ENCODE measurements around the gene MRFAP1L1. TPM values are rescaled to one million over a fixed set of nuclear protein-coding genes. Genes with fewer than 3 reads are reported as not detected.

MRFAP1L1 gene
- total and polyA plus RNA-seq, 9 of the 15 experiments (the other 6 are each of a cell fraction or from before 2014, with no cell fraction given): 37.6 to 111 (median 83.8) TPM

DNA sequence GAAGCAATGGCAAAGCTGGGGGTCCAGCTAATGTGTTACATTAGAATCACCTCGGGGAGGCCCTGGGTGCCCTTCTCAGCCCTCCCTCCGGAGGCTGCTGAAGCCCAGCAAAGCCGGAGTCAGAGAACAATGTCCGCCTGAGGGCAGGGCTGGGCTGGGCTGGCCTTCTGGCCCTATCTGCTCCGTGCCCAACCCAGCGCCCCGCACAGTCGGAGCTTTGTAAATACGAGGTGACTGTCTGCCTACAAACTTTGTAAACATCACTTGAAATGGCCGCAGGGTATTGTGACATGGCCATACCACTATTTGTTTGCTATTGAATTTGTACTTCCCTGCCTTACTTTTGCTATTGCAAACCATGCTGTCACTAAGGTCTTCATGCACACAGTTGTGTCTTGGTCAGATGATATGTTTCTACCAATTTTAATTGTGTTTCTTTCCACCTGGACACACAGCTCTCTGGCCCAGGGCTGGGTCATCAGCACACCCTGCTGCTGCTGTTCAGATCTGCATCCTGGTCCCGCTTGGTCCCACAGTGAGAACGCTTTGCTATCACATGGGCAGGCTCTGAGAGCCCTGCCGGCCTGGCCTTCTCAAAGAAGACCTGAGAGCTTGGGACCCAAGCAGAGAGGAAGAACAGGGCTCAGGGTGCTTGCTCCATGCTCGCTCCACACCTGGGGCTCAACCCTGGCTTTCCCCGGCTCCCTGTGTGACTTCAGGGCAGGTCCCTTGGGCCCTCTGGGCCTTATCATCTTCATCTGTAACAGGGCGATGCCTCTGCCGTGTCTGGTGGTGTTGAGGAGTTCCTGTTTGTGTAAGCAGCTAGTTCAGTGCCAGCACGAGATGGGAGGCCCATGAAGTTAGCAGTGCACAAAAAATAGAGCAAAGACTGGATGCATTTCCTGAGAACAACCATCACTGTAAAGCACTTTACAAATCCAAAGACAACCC, 13.7 kb downstream of the MRFAP1L1 start (continued):
- peak in 1 of 2 experiments; percentile 10; a peak in 1 of 4 replicates for TF ChIP-seq RCOR1 (IDR thresholded peaks at IDR 0.05; ENCODE audit: borderline replicate concordance in 1 of 2, low read depth in 2 of 2, low read length in 2 of 2)
- TF ChIP-seq, protein P1, sequence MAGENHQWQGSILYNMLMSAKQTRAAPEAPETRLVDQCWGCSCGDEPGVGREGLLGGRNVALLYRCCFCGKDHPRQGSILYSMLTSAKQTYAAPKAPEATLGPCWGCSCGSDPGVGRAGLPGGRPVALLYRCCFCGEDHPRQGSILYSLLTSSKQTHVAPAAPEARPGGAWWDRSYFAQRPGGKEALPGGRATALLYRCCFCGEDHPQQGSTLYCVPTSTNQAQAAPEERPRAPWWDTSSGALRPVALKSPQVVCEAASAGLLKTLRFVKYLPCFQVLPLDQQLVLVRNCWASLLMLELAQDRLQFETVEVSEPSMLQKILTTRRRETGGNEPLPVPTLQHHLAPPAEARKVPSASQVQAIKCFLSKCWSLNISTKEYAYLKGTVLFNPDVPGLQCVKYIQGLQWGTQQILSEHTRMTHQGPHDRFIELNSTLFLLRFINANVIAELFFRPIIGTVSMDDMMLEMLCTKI (IDR thresholded peaks at IDR 0.05; ENCODE audit: partially characterized antibody): no peak
- TF ChIP-seq, protein P2, sequence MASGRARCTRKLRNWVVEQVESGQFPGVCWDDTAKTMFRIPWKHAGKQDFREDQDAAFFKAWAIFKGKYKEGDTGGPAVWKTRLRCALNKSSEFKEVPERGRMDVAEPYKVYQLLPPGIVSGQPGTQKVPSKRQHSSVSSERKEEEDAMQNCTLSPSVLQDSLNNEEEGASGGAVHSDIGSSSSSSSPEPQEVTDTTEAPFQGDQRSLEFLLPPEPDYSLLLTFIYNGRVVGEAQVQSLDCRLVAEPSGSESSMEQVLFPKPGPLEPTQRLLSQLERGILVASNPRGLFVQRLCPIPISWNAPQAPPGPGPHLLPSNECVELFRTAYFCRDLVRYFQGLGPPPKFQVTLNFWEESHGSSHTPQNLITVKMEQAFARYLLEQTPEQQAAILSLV (tag; IDR thresholded peaks at IDR 0.05): peak; percentile 78
- peak; percentile 12 to 46; a peak in 2 of 4 replicates for TF ChIP-seq RAD21 (CRISPR knock-in tag; conservative IDR thresholded peaks at IDR 0.05 in 1 of 2, IDR thresholded peaks at IDR 0.05 in 1 of 2)
- TF ChIP-seq MYNN (IDR thresholded peaks at IDR 0.05): peak; percentile 50; the same call in 1 of the 2 replicates
- no peak for TF ChIP-seq MYNN (CRISPR knock-in tag; IDR thresholded peaks at IDR 0.05)
- no peak for TF ChIP-seq ASH1L (IDR thresholded peaks at IDR 0.05; ENCODE audit: borderline replicate concordance, low read depth, partially characterized antibody)
- no peak for TF ChIP-seq CBFA2T3 (IDR thresholded peaks at IDR 0.05)
- TF ChIP-seq NR2F6 (CRISPR knock-in tag; IDR thresholded peaks at IDR 0.05): no peak
- no peak for TF ChIP-seq ARID1B (IDR thresholded peaks at IDR 0.05)
- no peak for TF ChIP-seq ELF4 (CRISPR knock-in tag; IDR thresholded peaks at IDR 0.05)
- TF ChIP-seq KLF13 (tag; IDR thresholded peaks at IDR 0.05; ENCODE audit: borderline replicate concordance, low read depth): no peak
- 0 out of 2 replicates have a peak, but pooled peaks have one; percentile 14 for TF ChIP-seq TEAD4 (IDR thresholded peaks at IDR 0.05; ENCODE audit: low read length)
- TF ChIP-seq TEAD4 (CRISPR knock-in tag; IDR thresholded peaks at IDR 0.05; ENCODE audit: borderline replicate concordance): no peak
- peak; percentile 52; the same call in 1 of the 2 replicates for TF ChIP-seq L3MBTL2 (IDR thresholded peaks at IDR 0.05)
- TF ChIP-seq YY1 (IDR thresholded peaks at IDR 0.05; ENCODE audit: borderline replicate concordance in 1 of 3, control insufficient read depth in 1 of 3, extremely low read depth in 1 of 3, insufficient read depth in 3 of 3, insufficient read length in 1 of 3, insufficient replicate concordance in 2 of 3, low read depth in 1 of 3, low read length in 2 of 3): peak in 1 of 3 experiments; percentile 39
- TF ChIP-seq FOXA3 (CRISPR knock-in tag; conservative IDR thresholded peaks at IDR 0.05 in 1 of 2, IDR thresholded peaks at IDR 0.05 in 1 of 2): peak in 1 of 2 experiments; percentile 82; a peak in 2 of 4 replicates
- no peak for TF ChIP-seq RBM14 (IDR thresholded peaks at IDR 0.05; ENCODE audit: borderline replicate concordance, insufficient read depth, low read depth, low read length)
- TF ChIP-seq, protein P3, sequence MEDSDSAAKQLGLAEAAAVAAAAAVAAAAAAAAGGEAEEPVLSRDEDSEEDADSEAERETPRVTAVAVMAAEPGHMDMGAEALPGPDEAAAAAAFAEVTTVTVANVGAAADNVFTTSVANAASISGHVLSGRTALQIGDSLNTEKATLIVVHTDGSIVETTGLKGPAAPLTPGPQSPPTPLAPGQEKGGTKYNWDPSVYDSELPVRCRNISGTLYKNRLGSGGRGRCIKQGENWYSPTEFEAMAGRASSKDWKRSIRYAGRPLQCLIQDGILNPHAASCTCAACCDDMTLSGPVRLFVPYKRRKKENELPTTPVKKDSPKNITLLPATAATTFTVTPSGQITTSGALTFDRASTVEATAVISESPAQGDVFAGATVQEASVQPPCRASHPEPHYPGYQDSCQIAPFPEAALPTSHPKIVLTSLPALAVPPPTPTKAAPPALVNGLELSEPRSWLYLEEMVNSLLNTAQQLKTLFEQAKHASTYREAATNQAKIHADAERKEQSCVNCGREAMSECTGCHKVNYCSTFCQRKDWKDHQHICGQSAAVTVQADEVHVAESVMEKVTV (CRISPR knock-in tag; IDR thresholded peaks at IDR 0.05): 0 out of 2 replicates have a peak, but pooled peaks have one; percentile 4
